Liver (tissue), 9 donors: ENCODE results near the gene LRPAP1. TPM values are rescaled to one million over a fixed set of nuclear protein-coding genes. Genes with fewer than 3 reads are reported as not detected.

Experiments used
- DNase-seq: peaks from one replicate; pipeline ENCODE4 v3.0.0-alpha.2; 2017; ENCODE audit warnings: low spot score
- H3K27ac ChIP-seq, 2 donors: one replicate each; pipeline ENCODE4 v1.7.0; 2013; ENCODE audit warnings: inconsistent platforms in 2 of 2, low read length in 2 of 2, control low read depth in 1 of 2, low read depth in 1 of 2, mild to moderate bottlenecking in 1 of 2
- H3K27me3 ChIP-seq, 4 donors: one replicate each; pipeline versions ENCODE4 v1.6.1 to v1.7.0; 2013; ENCODE audit warnings: low read length in 3 of 4, inconsistent platforms in 1 of 4, mild to moderate bottlenecking in 1 of 4, moderate library complexity in 1 of 4; ENCODE audit not compliant: control insufficient read depth in 4 of 4, insufficient read depth in 4 of 4
- H3K36me3 ChIP-seq, 4 donors: one replicate each; pipeline versions ENCODE4 v1.6.1 to v1.7.0; 2013; ENCODE audit warnings: low read length in 3 of 4, mild to moderate bottlenecking in 3 of 4, low read depth in 1 of 4, moderate library complexity in 1 of 4; ENCODE audit not compliant: control insufficient read depth in 4 of 4, insufficient read depth in 3 of 4
- H3K4me1 ChIP-seq, 4 donors: one replicate each; pipeline versions ENCODE4 v1.6.1 to v1.7.0; 2013; ENCODE audit warnings: low read length in 3 of 4, mild to moderate bottlenecking in 3 of 4, moderate library complexity in 1 of 4; ENCODE audit not compliant: control insufficient read depth in 4 of 4, insufficient read depth in 4 of 4
- H3K4me3 ChIP-seq, 3 donors: one replicate each; pipeline versions ENCODE4 v1.6.1 to v1.7.0; 2013; ENCODE audit warnings: low read length in 3 of 3, control low read depth in 1 of 3, low read depth in 1 of 3, mild to moderate bottlenecking in 1 of 3
- H3K9ac ChIP-seq, 2 donors: one replicate each; pipeline ENCODE4 v1.7.0; 2013; ENCODE audit warnings: low read length in 2 of 2, mild to moderate bottlenecking in 2 of 2, moderate library complexity in 2 of 2, control low read depth in 1 of 2, low read depth in 1 of 2
- H3K9me3 ChIP-seq, 4 donors: one replicate each; pipeline versions ENCODE4 v1.6.1 to v1.7.0; 2013; ENCODE audit warnings: low read length in 3 of 4; ENCODE audit not compliant: control insufficient read depth in 4 of 4
- EGR1 ChIP-seq, 2 donors: IDR thresholded peaks; 2 replicates each; pipeline ENCODE4 v1.6.1; 2016 to 2018; ENCODE audit warnings: antibody characterized with exemption in 2 of 2, low read depth in 2 of 2
- FOXA1 ChIP-seq: IDR thresholded peaks from 2 replicates; pipeline ENCODE4 v1.6.1; 2016; ENCODE audit warnings: antibody characterized with exemption
- FOXA2 ChIP-seq: IDR thresholded peaks from 2 replicates; pipeline ENCODE4 v1.6.1; 2016; ENCODE audit warnings: antibody characterized with exemption
- GABPA ChIP-seq, 2 donors: IDR thresholded peaks in 1 of 2; conservative IDR thresholded peaks in 1 of 2; 2 replicates each; pipeline ENCODE4 v1.6.1; 2016; ENCODE audit warnings: antibody characterized with exemption in 2 of 2, mild to moderate bottlenecking in 1 of 2, moderate library complexity in 1 of 2
- HNF4A ChIP-seq, 2 donors: conservative IDR thresholded peaks; 2 replicates each; pipeline ENCODE4 v1.6.1; 2016; ENCODE audit warnings: antibody characterized with exemption in 2 of 2, mild to moderate bottlenecking in 2 of 2
- JUND ChIP-seq, 2 donors: IDR thresholded peaks; 2 replicates each; pipeline ENCODE4 v1.6.1; 2016; ENCODE audit warnings: antibody characterized with exemption in 2 of 2
- NR2F2 ChIP-seq: IDR thresholded peaks from 2 replicates; pipeline ENCODE4 v1.6.1; 2016; ENCODE audit warnings: antibody characterized with exemption
- RAD21 ChIP-seq, 2 donors: IDR thresholded peaks; 2 replicates each; pipeline ENCODE4 v1.6.1; 2016; ENCODE audit warnings: antibody characterized with exemption in 2 of 2, mild to moderate bottlenecking in 2 of 2
- REST ChIP-seq: IDR thresholded peaks from 2 replicates; pipeline ENCODE4 v1.6.1; 2016; ENCODE audit warnings: antibody characterized with exemption, mild to moderate bottlenecking
- RXRA ChIP-seq, 2 donors: IDR thresholded peaks; 2 replicates each; pipeline ENCODE4 v1.6.1; 2017 to 2018; ENCODE audit warnings: antibody characterized with exemption in 2 of 2, mild to moderate bottlenecking in 1 of 2
- SP1 ChIP-seq: IDR thresholded peaks from 2 replicates; pipeline ENCODE4 v1.6.1; 2018; ENCODE audit warnings: antibody characterized with exemption, mild to moderate bottlenecking
- TAF1 ChIP-seq: conservative IDR thresholded peaks from 2 replicates; pipeline ENCODE4 v1.6.1; 2016; ENCODE audit warnings: antibody characterized with exemption, mild to moderate bottlenecking
- YY1 ChIP-seq: IDR thresholded peaks from 2 replicates; pipeline ENCODE4 v1.6.1; 2016; ENCODE audit warnings: antibody characterized with exemption, mild to moderate bottlenecking
- WGBS: extraction: QIAGEN DNeasy Blood & Tissue Kit; methylation state at CpG from one replicate; pipeline ENCODE4 v1.1.7; 2013; 5-methylcytosine and 5-hydroxymethylcytosine counted together
- polyA plus RNA-seq, 2 donors: library from polyadenylated mRNA; stranded (reverse) in 1 of 2; unstranded in 1 of 2; fragments of 200-250 nt in 1 of 2; fragments of >200 nt in 1 of 2; fragmentation: Nextera tagmentation in 1 of 2; extraction: Ambion mirVana in 1 of 2; gene quantifications; one replicate each; pipeline versions ENCODE4 v1.2.1 to v1.2.3, GENCODE V29; 2013 to 2015
- total RNA-seq, 2 donors: library from RNA; depleted of rRNA; stranded (reverse); fragments of >200 nt; gene quantifications; one replicate each; pipeline ENCODE4 v1.2.3, GENCODE V29; 2014
- TF ChIP-seq, protein P1 (sequence below): IDR thresholded peaks from 2 replicates; pipeline ENCODE4 v1.6.1; 2016; ENCODE audit warnings: antibody characterized with exemption
- TF ChIP-seq, protein P2 (sequence below): fragments of 150-350 bp; IDR thresholded peaks from 2 replicates; pipeline ENCODE4 v1.5.1; 2017; ENCODE audit warnings: improper control_type of control experiment, low read depth, low read length; ENCODE audit not compliant: missing input control
- TF ChIP-seq, protein P3 (sequence below): IDR thresholded peaks from 2 replicates; pipeline ENCODE4 v1.6.1; 2016; ENCODE audit warnings: antibody characterized with exemption
- donor health status: healthy.
- donor health status: healthy.
- donor health status: healthy.
- donor health status: healthy.
- donor health status: healthy.

Gene LRPAP1
- total and polyA plus RNA-seq, 4 donors = 46.1 to 134 (median 108) TPM

GRCh38 chr4:3478446-3479357, 53.5 kb downstream of the LRPAP1 start:
- no peak overlapping the region for H3K27ac ChIP-seq
- TF ChIP-seq GABPA (IDR thresholded peaks at IDR 0.05 in 1 of 2, conservative IDR thresholded peaks at IDR 0.05 in 1 of 2) (no peak), YY1 (no peak), EGR1 (IDR thresholded peaks at IDR 0.05; ENCODE audit: low read depth in 2 of 2) (no peak)
- TF ChIP-seq, protein P1, sequence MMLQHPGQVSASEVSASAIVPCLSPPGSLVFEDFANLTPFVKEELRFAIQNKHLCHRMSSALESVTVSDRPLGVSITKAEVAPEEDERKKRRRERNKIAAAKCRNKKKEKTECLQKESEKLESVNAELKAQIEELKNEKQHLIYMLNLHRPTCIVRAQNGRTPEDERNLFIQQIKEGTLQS = no peak
- WGBS = 93% methylated on average over 35 of the region's 35 CpGs
- H3K9ac ChIP-seq = no peak overlapping the region
- peaks cover 0 to 8% (median 2%) of the 10 kb centered on the region in 4 donors for H3K4me1 ChIP-seq
- DNase-seq = no peak
- no peak overlapping the region for H3K4me3 ChIP-seq
- H3K9me3 ChIP-seq = no peaks in the 10 kb centered on the region
- H3K27me3 ChIP-seq = no peaks in the 10 kb centered on the region
- no peaks in the 10 kb centered on the region for H3K36me3 ChIP-seq

DNA sequence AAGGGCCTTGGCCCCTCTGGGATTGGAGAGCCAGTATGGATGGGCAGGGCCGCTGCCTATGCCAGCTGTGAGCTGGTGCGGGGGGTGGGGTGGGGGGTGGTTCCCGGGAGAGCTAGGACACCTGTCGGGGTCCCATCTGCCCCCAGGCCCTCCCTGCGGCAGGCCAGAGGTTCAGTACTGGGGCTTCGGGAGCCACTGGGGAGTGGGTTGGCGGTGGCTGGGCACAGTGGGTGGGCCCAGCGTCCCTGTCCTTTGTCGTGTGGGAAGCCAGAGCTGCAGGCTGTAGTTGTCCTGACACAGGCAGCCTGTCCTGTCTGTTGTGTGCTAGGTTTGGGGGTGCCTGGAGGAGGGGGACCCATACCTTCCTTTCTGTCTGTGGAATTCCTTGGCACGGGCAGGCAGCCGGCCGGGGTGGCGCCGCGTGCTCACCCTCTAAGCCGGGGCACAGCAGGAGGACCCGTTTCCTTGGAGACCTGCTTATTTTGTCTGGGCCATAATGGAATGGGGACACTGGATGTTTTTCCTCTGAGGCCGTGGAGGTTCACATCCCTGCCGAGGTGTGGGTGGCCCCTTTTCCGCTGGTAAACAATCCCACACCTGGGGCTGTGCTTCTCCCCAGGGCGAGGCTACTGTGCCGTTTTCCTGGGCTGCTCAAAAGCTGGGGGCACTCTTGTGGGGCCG, 54.3 kb downstream of the LRPAP1 start:
- Histone ChIP-seq H3K27ac (no peak overlapping the region), H3K9ac (no peak overlapping the region), H3K4me1 (peaks cover 0 to 8% (median 2%) of the 10 kb centered on the region in 4 donors), H3K4me3 (no peak overlapping the region), H3K27me3 (no peaks in the 10 kb centered on the region), H3K36me3 (no peaks in the 10 kb centered on the region), H3K9me3 (no peaks in the 10 kb centered on the region)
- TF ChIP-seq YY1 (no peak), GABPA (IDR thresholded peaks at IDR 0.05 in 1 of 2, conservative IDR thresholded peaks at IDR 0.05 in 1 of 2) (no peak), NR2F2 (no peak), JUND (IDR thresholded peaks at IDR 0.05) (no peak), HNF4A (conservative IDR thresholded peaks at IDR 0.05) (no peak), FOXA2 (no peak), RAD21 (IDR thresholded peaks at IDR 0.05) (no peak), TAF1 (no peak), RXRA (IDR thresholded peaks at IDR 0.05) (no peak), SP1 (no peak), FOXA1 (no peak), EGR1 (IDR thresholded peaks at IDR 0.05; ENCODE audit: low read depth in 2 of 2) (no peak), REST (no peak)
- TF ChIP-seq, protein P2, sequence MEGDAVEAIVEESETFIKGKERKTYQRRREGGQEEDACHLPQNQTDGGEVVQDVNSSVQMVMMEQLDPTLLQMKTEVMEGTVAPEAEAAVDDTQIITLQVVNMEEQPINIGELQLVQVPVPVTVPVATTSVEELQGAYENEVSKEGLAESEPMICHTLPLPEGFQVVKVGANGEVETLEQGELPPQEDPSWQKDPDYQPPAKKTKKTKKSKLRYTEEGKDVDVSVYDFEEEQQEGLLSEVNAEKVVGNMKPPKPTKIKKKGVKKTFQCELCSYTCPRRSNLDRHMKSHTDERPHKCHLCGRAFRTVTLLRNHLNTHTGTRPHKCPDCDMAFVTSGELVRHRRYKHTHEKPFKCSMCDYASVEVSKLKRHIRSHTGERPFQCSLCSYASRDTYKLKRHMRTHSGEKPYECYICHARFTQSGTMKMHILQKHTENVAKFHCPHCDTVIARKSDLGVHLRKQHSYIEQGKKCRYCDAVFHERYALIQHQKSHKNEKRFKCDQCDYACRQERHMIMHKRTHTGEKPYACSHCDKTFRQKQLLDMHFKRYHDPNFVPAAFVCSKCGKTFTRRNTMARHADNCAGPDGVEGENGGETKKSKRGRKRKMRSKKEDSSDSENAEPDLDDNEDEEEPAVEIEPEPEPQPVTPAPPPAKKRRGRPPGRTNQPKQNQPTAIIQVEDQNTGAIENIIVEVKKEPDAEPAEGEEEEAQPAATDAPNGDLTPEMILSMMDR = no peak
- TF ChIP-seq, protein P1 = no peak
- TF ChIP-seq, protein P3, sequence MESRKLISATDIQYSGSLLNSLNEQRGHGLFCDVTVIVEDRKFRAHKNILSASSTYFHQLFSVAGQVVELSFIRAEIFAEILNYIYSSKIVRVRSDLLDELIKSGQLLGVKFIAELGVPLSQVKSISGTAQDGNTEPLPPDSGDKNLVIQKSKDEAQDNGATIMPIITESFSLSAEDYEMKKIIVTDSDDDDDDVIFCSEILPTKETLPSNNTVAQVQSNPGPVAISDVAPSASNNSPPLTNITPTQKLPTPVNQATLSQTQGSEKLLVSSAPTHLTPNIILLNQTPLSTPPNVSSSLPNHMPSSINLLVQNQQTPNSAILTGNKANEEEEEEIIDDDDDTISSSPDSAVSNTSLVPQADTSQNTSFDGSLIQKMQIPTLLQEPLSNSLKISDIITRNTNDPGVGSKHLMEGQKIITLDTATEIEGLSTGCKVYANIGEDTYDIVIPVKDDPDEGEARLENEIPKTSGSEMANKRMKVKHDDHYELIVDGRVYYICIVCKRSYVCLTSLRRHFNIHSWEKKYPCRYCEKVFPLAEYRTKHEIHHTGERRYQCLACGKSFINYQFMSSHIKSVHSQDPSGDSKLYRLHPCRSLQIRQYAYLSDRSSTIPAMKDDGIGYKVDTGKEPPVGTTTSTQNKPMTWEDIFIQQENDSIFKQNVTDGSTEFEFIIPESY = no peak
- WGBS = 83% methylated on average over 23 of the region's 23 CpGs
- DNase-seq = no peak
